Mesenchymal stem cell (in vitro differentiated cells and primary cell): ENCODE measurements around the gene CD55.

ENCODE experiments used
- DNase-seq: peaks from one replicate; pipeline ENCODE4 v3.0.0-alpha.2; 2013
- H2AFZ ChIP-seq: one replicate; pipeline ENCODE4 v1.6.1; 2013; ENCODE audit warnings: low read depth, mild to moderate bottlenecking, control low read depth, inconsistent platforms, low read length, moderate library complexity
- H2AK5ac ChIP-seq: 2 replicates; pipeline ENCODE4 v1.6.1; 2013; ENCODE audit warnings: low read length, moderate library complexity, mild to moderate bottlenecking, inconsistent platforms; ENCODE audit not compliant: severe bottlenecking
- H2BK120ac ChIP-seq: one replicate; pipeline ENCODE4 v1.6.1; 2013; ENCODE audit warnings: low read depth, mild to moderate bottlenecking, inconsistent platforms, low read length, moderate library complexity
- H2BK12ac ChIP-seq, 2 experiments: one replicate each; pipeline ENCODE4 v1.6.1; 2013; ENCODE audit warnings: inconsistent platforms in 2 of 2, low read length in 2 of 2, mild to moderate bottlenecking in 2 of 2, moderate library complexity in 2 of 2, control low read depth in 1 of 2
- H2BK15ac ChIP-seq: one replicate; pipeline ENCODE4 v1.6.1; 2013; ENCODE audit warnings: mild to moderate bottlenecking, low read depth, inconsistent platforms; ENCODE audit not compliant: poor library complexity, severe bottlenecking
- H2BK5ac ChIP-seq: 2 replicates; pipeline ENCODE4 v1.6.1; 2013; ENCODE audit warnings: low read depth, mild to moderate bottlenecking, low read length, control low read depth, inconsistent platforms; ENCODE audit not compliant: poor library complexity, severe bottlenecking
- H3K14ac ChIP-seq, 2 experiments: one replicate each; pipeline ENCODE4 v1.6.1; 2013; ENCODE audit warnings: inconsistent platforms in 2 of 2, low read length in 2 of 2, control low read depth in 1 of 2, mild to moderate bottlenecking in 1 of 2, moderate library complexity in 1 of 2
- H3K18ac ChIP-seq, 2 experiments: one replicate each; pipeline ENCODE4 v1.6.1; 2013; ENCODE audit warnings: inconsistent platforms in 2 of 2, low read length in 2 of 2, control low read depth in 1 of 2, low read depth in 1 of 2, mild to moderate bottlenecking in 1 of 2
- H3K23ac ChIP-seq, 2 experiments: one replicate each; pipeline ENCODE4 v1.6.1; 2013; ENCODE audit warnings: inconsistent platforms in 2 of 2, low read length in 2 of 2, mild to moderate bottlenecking in 2 of 2, moderate library complexity in 2 of 2, control low read depth in 1 of 2
- H3K27ac ChIP-seq: 2 replicates; pipeline ENCODE4 v1.5.1; 2013; ENCODE audit warnings: mild to moderate bottlenecking, moderate library complexity, low read length, control low read depth, inconsistent platforms; ENCODE audit not compliant: poor library complexity, severe bottlenecking
- H3K27me3 ChIP-seq, 2 experiments: 2 replicates each; pipeline versions ENCODE4 v1.6.1 to v1.7.0; 2013; ENCODE audit warnings: low read length in 2 of 2, mild to moderate bottlenecking in 2 of 2, moderate library complexity in 2 of 2, control low read depth in 1 of 2, inconsistent platforms in 1 of 2; ENCODE audit not compliant: control insufficient read depth in 1 of 2, insufficient read depth in 1 of 2
- H3K36me3 ChIP-seq, 2 experiments: 2 replicates each; pipeline versions ENCODE4 v1.6.1 to v1.7.0; 2013; ENCODE audit warnings: low read length in 2 of 2, control low read depth in 1 of 2, inconsistent platforms in 1 of 2, low read depth in 1 of 2, mild to moderate bottlenecking in 1 of 2; ENCODE audit not compliant: insufficient read depth in 2 of 2, control insufficient read depth in 1 of 2
- H3K4ac ChIP-seq, 2 experiments: one replicate each; pipeline ENCODE4 v1.6.1; 2013; ENCODE audit warnings: inconsistent platforms in 2 of 2, low read length in 2 of 2, mild to moderate bottlenecking in 2 of 2, moderate library complexity in 2 of 2, control low read depth in 1 of 2, low read depth in 1 of 2
- H3K4me1 ChIP-seq: 2 replicates; pipeline ENCODE4 v1.6.1; 2013; ENCODE audit warnings: low read depth, low read length, control low read depth; ENCODE audit not compliant: control insufficient read depth, insufficient read depth
- H3K4me2 ChIP-seq: 2 replicates; pipeline ENCODE4 v1.6.1; 2013; ENCODE audit warnings: low read length, mild to moderate bottlenecking, inconsistent platforms; ENCODE audit not compliant: poor library complexity, severe bottlenecking
- H3K4me3 ChIP-seq, 2 experiments: 2 replicates each; pipeline versions ENCODE4 v1.5.1 to v1.7.0; 2013; ENCODE audit warnings: low read length in 2 of 2, mild to moderate bottlenecking in 2 of 2, control low read depth in 1 of 2, low read depth in 1 of 2; ENCODE audit not compliant: insufficient read depth in 1 of 2
- H3K79me1 ChIP-seq: replicated peaks from 2 replicates; pipeline ENCODE4 v1.6.1; 2013; ENCODE audit warnings: mild to moderate bottlenecking, control low read depth, low read length, inconsistent platforms; ENCODE audit not compliant: poor library complexity, severe bottlenecking
- H3K9ac ChIP-seq: 2 replicates; pipeline ENCODE4 v1.7.0; 2013; ENCODE audit warnings: mild to moderate bottlenecking, low read length, moderate library complexity
- H3K9me3 ChIP-seq: 2 replicates; pipeline ENCODE4 v1.7.0; 2013; ENCODE audit warnings: mild to moderate bottlenecking, low read length; ENCODE audit not compliant: control insufficient read depth
- H4K8ac ChIP-seq: one replicate; pipeline ENCODE4 v1.6.1; 2013; ENCODE audit warnings: inconsistent platforms, mild to moderate bottlenecking, low read length, moderate library complexity
- H4K91ac ChIP-seq: one replicate; pipeline ENCODE4 v1.6.1; 2013; ENCODE audit warnings: mild to moderate bottlenecking, low read length, inconsistent platforms
- WGBS: methylation state at CpG from one replicate; pipeline ENCODE4 v1.1.7; 2013; ENCODE audit warnings: mixed read lengths; 5-methylcytosine and 5-hydroxymethylcytosine counted together

Gene CD55

GRCh38 chr1:207300970-207301369 lies 20.5 kb upstream of the CD55 start:
- Histone ChIP-seq H2BK5ac (no peak overlapping the region), H4K91ac (no peak overlapping the region), H3K4me2 (no peak overlapping the region), H3K4ac (no peak overlapping the region), H2AK5ac (no peak overlapping the region), H3K27ac (no peak overlapping the region), H3K9me3 (no peaks in the 10 kb centered on the region), H2BK15ac (no peak overlapping the region), H2AFZ (no peak overlapping the region), H3K36me3 (no peaks in the 10 kb centered on the region), H2BK120ac (no peak overlapping the region), H3K23ac (no peak overlapping the region), H3K4me1 (no peaks in the 10 kb centered on the region), H2BK12ac (no peak overlapping the region), H3K14ac (no peak overlapping the region), H3K9ac (no peak overlapping the region), H3K79me1 (no peaks in the 10 kb centered on the region), H3K27me3 (no peaks in the 10 kb centered on the region), H3K4me3 (no peak overlapping the region), H3K18ac (no peak overlapping the region), H4K8ac (no peak overlapping the region)
- no peak for DNase-seq

GRCh38 chr1:207302618-207303393 lies 18.7 kb upstream of the CD55 start:
- Histone ChIP-seq H3K4me1 (no peaks in the 10 kb centered on the region), H2BK15ac (no peak overlapping the region), H4K91ac (no peak overlapping the region), H3K27ac (no peak overlapping the region), H4K8ac (no peak overlapping the region), H3K4ac (no peak overlapping the region), H2BK120ac (no peak overlapping the region), H2BK12ac (no peak overlapping the region), H3K14ac (no peak overlapping the region), H3K4me3 (no peak overlapping the region), H3K18ac (no peak overlapping the region), H2AK5ac (no peak overlapping the region), H3K9me3 (no peaks in the 10 kb centered on the region), H3K23ac (no peak overlapping the region), H3K79me1 (no peaks in the 10 kb centered on the region), H2BK5ac (no peak overlapping the region), H3K27me3 (no peaks in the 10 kb centered on the region), H2AFZ (no peak overlapping the region), H3K9ac (no peak overlapping the region), H3K4me2 (no peak overlapping the region), H3K36me3 (no peaks in the 10 kb centered on the region)
- WGBS: no CpG with 5 or more reads among the region's 1 CpG
- no peak for DNase-seq

GRCh38 chr1:207304710-207305488 lies 16.6 kb upstream of the CD55 start:
- H4K91ac ChIP-seq: no peak overlapping the region
- H3K4me3 ChIP-seq: no peak overlapping the region
- no peak overlapping the region for H3K14ac ChIP-seq
- H2BK120ac ChIP-seq: no peak overlapping the region
- no peak overlapping the region for H2BK15ac ChIP-seq
- no peak overlapping the region for H2BK5ac ChIP-seq
- H3K4me2 ChIP-seq: no peak overlapping the region
- H3K27me3 ChIP-seq: no peaks in the 10 kb centered on the region
- H2BK12ac ChIP-seq: no peak overlapping the region
- no peaks in the 10 kb centered on the region for H3K36me3 ChIP-seq
- 89% methylated on average over 4 of the region's 8 CpGs for WGBS
- H3K79me1 ChIP-seq: no peaks in the 10 kb centered on the region
- no peak overlapping the region for H3K9ac ChIP-seq
- H3K9me3 ChIP-seq: no peaks in the 10 kb centered on the region
- H3K4ac ChIP-seq: no peak overlapping the region
- H4K8ac ChIP-seq: no peak overlapping the region
- H2AK5ac ChIP-seq: no peak overlapping the region
- DNase-seq: no peak
- no peak overlapping the region for H3K27ac ChIP-seq
- H3K23ac ChIP-seq: no peak overlapping the region
- H2AFZ ChIP-seq: no peak overlapping the region
- no peaks in the 10 kb centered on the region for H3K4me1 ChIP-seq
- no peak overlapping the region for H3K18ac ChIP-seq

- Histone ChIP-seq H2BK12ac (no peak overlapping the region), H2AK5ac (no peak overlapping the region), H3K79me1 (no peaks in the 10 kb centered on the region), H3K4me1 (no peaks in the 10 kb centered on the region), H2BK15ac (no peak overlapping the region), H3K27me3 (no peaks in the 10 kb centered on the region), H2BK120ac (no peak overlapping the region), H3K36me3 (no peaks in the 10 kb centered on the region), H4K91ac (no peak overlapping the region), H3K23ac (no peak overlapping the region), H3K18ac (no peak overlapping the region), H3K9ac (no peak overlapping the region), H3K4ac (no peak overlapping the region), H3K4me2 (no peak overlapping the region), H3K9me3 (no peaks in the 10 kb centered on the region), H2AFZ (no peak overlapping the region), H4K8ac (no peak overlapping the region), H2BK5ac (no peak overlapping the region), H3K4me3 (no peak overlapping the region), H3K14ac (no peak overlapping the region), H3K27ac (no peak overlapping the region)
- no peak for DNase-seq
- WGBS: 94% methylated on average over 5 of the region's 6 CpGs
Observed at GRCh38 chr1:207305489-207305873, 16.0 kb upstream of the CD55 start.
